Measurements from ENCODE around the gene SPACA6. TPM values are rescaled to one million over a fixed set of nuclear protein-coding genes. Genes with fewer than 3 reads are reported as not detected.

SPACA6 gene
- total RNA-seq, 1 donor from 2014 or later = 3.5 TPM

DNA sequence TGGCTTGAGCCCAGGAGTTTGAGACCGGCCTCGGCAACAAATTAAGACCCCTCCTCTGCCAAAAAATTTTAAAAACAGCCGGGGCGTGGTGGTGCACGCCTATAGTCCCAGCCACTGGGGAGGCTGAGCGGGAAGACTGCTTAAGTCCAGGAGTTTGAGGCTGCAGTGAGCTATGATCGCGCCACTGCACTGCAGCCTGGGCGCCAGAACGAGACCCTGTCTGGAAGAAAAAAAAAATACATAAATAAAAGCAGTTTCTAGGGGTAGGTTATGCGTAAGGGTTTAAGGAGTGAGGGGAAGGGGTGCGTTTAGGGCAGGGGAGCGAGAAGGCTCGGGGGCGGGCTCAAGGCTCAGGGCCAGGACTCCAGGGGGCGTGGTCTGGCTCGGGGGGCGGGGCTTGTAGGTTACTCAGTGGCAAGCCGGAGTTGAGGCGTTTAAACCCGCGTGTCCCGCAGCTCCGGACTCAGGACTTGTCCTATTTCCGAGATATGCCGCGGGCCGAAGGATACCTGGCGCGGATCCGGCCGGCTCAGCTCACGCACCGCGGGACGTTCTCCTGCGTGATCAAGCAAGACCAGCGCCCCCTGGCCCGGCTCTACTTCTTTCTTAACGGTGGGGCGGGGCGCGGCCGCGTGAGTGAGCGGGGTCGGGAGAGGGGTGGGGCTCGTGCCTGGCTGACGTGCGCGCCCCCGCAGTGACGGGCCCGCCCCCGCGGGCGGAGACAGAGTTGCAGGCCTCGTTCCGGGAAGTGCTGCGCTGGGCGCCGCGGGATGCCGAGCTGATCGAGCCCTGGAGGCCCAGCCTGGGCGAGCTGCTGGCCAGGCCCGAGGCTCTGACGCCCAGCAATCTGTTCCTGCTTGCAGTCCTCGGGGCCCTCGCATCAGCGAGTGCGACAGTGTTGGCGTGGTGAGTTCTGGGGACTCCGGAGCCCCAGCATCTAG is 10.7 kb downstream of the SPACA6 start:
- DNase-seq (ENCODE audit: low read depth) = peak; percentile 73

GRCh38 chr19:51704626-51705025 is 11.5 kb downstream of the SPACA6 start:
- DNase-seq (ENCODE audit: low read depth) = no peak

GRCh38 chr19:51706296-51706695 is 13.2 kb downstream of the SPACA6 start:
- no peak for DNase-seq (ENCODE audit: low read depth)

DNA sequence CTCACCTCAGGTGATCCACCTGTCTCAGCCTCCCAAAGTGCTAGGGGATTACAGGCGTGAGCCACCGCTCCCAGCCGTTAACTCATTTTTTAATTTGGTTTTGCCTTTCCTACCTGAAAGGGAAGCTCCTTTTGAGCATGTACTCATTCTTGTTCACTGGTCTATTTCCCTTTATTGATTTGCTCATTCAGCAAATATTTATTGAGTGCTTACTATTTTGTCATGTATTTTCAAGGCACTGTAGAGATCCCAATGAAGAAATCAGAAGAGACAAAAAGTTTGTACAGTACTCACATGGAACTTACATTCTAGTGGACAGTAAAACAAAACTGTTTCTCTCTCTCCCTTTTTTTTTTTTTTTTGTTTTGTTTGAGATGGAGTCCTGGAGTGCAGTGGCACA is 13.8 kb downstream of the SPACA6 start:
- no peak for DNase-seq (ENCODE audit: low read depth)

DNA sequence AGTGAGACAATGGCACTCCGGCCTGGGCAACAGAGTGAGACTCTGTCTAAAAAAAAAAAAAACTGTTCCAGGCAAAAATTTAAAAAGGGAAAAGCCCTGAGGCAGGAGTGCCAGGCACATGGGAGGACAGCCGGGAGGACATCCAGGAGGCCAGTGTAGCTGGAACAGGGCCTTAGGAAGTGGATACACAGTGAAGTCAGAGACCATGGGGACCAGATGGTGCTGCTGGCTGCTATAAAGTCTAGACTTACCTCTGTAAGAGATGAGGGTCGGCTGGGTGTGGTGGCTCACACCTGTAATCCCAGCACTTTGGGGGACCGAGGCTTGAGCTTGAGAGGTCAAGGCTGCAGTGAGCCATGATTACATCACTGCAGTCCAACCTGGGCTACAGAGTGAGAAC is 15.7 kb downstream of the SPACA6 start:
- no peak for DNase-seq (ENCODE audit: low read depth)

DNA sequence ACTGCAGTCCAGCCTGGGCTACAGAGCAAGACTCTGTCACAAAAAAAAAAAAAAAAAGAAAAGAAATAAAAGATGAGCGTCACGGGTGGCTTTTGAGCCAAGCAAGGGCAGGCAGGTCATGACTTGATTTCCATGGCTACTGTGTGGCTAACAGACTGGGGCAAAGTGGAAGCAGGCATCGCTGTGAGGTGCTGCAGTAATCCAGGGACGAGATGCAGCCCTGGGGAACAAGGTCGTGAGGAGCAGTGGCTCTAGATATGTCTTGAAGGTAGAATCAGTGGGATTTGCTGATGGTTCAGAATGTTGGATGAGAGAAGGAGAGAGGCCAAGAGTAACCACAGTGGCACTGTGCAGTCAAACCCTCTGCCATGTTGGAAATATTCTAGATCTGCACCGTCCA is 16.4 kb downstream of the SPACA6 start:
- DNase-seq (ENCODE audit: low read depth) = no peak

GRCh38 chr19:51710163-51710562 is 17.0 kb downstream of the SPACA6 start:
- DNase-seq (ENCODE audit: low read depth) = no peak

DNA sequence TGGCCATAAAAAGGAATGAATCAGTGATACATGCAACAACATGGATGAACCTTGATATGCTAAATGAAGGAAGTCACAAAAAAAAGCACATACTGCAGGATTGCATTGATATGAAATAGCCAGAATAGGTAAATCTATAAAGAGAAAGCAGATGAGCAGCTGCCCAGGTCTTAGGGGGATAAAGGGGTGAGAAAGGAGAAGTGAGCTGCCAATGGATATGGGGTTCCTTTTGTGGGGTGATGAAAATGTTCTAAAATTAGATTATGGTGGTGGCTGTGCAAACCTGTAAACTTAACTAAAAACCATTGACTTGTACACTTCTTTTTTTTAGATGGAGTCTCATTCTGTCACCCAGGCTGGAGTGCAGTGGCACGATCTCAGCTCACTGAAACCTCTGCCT is 18.6 kb downstream of the SPACA6 start:
- DNase-seq (ENCODE audit: low read depth) = no peak

DNA sequence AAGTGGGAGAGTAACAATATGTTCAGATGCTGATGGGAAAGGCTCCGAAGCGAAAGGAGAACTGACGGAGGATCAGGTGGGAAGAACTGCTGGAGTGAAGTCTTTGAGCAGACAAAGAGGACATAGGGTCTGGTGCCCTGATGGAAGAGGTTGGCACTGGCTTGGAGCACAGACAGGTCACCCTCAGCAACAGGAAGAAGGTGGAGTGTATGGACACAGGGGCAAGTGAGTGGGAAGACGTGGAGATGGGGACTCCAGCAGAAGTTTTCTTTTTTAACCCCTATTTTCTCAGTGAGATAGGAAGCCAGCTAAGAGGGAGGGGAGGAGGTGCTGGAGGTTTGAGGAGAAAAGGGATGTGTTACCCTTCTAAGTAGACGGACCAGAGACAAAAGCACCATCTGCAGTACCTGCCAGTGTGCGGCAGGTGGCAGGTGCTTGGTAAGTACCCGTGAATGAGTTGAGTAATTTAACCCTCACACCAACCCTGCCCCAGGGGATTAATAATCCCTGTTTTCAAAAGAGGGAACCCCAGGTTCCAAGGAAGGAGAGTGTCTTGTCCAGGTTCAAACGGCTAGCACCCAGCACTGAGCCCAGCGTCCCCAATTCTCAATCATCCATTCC is 19.4 kb downstream of the SPACA6 start:
- DNase-seq (ENCODE audit: low read depth) = peak; percentile 49

GRCh38 chr19:51713319-51714285 is 20.5 kb downstream of the SPACA6 start:
- no peak for DNase-seq (ENCODE audit: low read depth)

- DNase-seq (ENCODE audit: low read depth) = no peak
These were observed 21.7 kb downstream of the SPACA6 start for GRCh38 chr19:51714848-51715247.

DNA sequence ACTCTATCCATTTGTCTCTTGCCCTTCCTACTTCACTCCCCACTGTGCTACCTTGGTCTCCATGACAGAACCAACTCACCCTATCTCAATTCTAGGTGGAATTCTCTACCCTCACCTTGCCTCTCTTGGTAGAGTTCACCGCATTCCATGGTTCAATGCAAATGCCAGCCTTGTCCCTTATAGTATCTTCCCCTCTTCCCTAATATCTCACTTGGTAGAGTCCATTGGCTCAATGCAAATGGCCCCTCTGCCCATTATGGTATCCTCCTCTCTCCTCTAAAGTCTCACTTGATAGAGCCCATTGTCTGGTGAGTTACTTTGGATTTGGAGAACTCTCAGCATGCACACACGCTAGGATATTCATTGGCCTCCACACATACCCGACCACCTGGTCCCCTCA is 22.7 kb downstream of the SPACA6 start:
- no peak for DNase-seq (ENCODE audit: low read depth)

DNA sequence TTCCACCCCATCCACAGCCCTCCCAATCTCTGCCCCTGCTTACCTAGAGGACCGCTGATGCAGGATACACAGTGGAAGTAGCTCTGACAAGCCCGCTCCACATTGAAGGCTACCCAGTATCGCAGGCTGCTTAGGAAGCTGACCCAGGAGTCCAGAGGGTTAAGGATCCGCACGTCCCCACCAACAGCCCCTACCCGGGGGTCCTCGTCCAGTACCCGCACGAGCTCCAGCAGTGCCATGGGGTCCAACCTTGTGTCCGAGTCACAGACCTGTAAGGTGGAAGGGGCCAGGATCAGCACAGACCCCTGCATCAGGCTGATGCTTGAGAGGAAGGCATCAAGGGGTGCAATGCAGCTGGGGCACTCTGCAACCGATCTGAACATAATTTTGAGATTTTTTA is 23.8 kb downstream of the SPACA6 start:
- no peak for DNase-seq (ENCODE audit: low read depth)

DNA sequence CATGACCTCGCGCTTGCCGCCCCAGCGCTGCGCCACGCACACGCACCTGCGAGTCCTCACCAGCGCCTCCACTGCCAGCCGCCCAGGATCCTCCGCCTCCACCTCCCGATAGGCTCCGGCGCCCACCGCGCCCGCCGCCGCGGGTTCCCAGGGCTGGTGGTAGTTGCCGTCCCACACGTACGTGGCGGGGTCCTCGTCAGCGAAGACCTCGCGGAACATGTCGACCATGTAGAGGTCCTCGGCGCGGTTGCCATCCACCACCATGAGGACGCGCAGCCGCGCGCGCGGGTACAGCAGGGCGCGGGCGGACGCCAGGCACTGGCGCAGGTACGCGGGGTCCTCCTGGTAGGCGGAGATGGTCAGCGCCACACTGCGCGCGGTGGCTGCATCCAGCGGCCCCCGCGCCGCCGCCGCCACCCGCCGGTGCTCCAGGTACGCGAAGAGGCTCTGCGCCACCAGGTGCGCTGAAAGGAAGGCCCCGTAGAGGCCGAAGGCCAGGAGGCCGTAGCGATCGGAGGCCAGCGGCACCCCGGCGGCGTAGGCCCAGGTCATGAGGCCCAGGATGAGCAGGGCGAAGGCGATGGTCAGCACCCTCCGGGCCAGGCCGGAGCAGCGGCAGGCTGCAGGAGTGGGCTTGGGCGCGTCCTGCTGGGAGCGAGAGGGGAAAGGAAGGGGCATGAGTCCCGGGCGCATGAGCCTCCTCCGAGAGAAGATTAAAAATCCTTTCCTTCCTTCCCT is 26.3 kb downstream of the SPACA6 start:
- DNase-seq (ENCODE audit: low read depth) = no peak

- DNase-seq (ENCODE audit: low read depth) = no peak
These were observed 28.8 kb downstream of the SPACA6 start for GRCh38 chr19:51721905-51722304.

DNA sequence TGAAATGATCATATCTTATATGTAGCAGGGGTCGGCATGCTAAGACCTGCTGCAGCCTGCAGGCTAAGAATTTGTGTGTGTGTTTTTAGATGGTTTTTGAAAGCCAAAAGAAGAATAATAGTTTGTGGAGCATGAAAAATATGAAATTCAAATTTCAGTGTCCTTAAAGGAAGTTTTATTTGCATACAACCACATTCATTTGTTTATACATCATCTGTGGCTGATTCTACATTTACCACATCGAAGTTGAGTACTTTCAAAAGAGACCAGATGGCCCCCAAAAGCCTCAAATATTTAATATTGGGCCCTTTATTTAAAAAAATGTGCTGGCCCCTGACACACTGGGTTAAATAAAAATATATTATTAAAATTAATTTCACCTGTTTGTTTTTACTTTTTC is 29.4 kb downstream of the SPACA6 start:
- DNase-seq (ENCODE audit: low read depth) = no peak

GRCh38 chr19:51724543-51724942 is 31.4 kb downstream of the SPACA6 start:
- DNase-seq (ENCODE audit: low read depth) = no peak

DNA sequence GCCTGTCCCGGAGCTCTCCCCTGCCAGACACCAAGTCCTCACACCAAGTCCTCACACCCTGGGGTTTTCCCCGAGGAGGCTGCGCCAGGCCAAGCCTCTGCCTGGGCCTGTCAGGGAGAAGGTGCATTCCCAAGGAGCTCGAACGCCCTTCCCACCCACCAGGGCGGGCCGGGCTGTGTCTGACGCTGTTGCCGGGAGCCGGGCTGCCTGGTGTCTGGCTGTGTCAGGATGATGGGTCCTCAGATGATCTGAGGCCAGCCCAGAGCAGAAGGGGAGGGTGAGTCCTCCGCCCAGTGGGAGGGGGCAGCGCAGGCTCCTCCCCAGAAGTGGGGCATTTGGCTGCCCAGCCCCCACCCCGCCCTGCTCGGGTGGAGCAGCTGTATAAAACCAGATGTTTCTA is 32.9 kb downstream of the SPACA6 start:
- DNase-seq (ENCODE audit: low read depth) = no peak

DNA sequence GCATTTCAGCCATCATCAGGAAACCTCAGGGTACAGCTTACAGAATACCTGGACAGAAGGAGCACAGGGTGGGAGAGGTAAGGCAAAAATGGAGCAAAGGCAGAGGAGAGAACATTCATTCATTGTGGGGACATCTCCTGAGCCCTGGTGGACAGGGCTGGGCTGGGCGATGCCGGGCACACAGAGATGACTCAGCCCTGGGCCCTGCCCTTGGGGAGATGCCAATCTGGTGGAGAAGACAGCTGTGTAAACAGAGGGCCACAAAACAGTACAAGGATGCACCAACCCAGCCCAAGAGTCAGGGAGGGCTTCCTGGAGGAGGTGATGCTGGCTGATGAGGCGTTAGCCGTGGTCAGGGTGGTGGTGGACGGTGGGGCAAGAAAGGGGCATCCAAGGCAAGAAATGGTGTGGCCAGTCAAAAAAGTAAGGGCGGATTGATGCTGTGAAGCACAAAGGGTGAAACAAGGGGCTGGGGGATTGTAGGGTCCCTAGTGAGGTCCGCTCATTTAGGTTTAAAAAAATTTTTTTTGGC is 34.3 kb downstream of the SPACA6 start:
- no peak for DNase-seq (ENCODE audit: low read depth)

- no peak for DNase-seq (ENCODE audit: low read depth)
These were observed 36.7 kb downstream of the SPACA6 start for GRCh38 chr19:51729781-51730180.

Data from renal cortical epithelial cell (primary cell).